Measurements from ENCODE around the gene METTL23.
"Not testable (repeated sequence)": the region's sequence is repeated elsewhere in the genome, so short reads cannot be mapped to it uniquely, and the experiment has no call there.

Gene METTL23

DNA sequence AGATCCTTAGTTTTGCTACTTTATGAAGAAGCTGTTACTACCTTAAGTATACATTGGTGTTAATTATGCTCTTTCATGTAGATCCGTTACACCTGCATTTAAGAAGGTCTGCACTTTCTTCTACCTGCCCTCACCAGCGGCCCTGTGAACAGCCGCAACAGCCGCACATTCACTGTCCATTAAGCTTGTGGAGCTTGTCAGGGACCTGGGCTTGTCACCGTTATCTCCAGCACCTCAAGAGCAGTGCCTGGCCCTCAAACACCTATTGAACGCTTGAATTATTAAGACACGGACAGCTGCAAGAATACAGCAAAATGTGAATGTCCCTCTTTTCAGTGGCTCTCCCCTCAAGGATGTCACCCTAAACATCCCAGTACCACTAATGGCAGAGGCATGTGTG is 12.9 kb upstream of the METTL23 start:
- no peak for DNase-seq (ENCODE audit: low read depth in 2 of 2)

DNA sequence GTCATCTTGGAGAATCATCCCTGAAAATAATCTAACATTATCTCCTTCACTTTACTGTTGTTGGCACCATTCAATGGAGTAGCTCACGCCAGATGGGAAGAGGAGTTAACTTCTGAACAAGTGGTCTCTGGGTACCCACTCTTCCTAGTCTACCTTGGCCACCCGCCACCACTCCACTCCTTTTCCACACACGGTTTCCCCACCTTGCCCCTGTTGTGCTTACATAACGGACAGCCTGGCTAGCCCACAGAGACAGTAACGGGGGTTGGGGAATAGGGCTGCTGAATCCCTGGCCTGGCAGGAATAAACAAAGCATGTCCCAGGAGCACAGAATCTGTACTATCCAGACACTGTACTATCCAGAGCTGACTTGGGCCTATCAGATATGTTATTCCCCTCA is 12.3 kb upstream of the METTL23 start:
- no peak for DNase-seq (ENCODE audit: low read depth in 2 of 2)

DNA sequence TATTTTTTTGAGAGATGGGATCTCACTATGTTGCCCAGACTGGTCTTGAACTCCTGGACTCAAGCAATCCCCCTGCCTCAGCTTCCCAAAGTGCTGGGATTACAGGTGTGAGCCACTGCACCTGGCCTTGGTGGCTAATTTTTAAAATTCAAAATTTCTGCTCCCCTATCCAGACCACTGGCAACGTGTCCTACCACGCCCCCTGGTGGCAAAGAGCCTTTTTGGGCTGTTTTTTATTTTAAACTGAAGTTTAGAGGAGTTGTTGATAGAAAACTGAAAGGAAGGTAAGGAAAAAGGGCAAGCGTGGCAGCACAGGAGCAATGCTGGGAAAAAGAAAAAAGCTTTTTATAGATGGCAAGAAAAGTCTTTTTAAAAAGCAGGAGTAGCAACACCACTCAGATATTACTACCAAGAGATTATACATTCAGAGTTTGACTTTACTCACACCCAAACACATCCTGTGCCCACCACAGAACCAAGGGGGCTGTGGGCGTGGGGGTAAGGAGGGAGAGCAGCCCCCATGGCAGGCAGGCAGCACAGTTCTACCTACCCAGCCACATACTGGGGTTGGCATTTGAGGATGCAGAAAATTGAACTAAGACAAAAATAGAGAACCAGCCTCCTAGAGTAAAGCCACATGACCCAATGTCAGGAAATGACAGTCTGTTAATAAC is 11.7 kb upstream of the METTL23 start:
- peak in 1 of 2 donors; percentile 23 for DNase-seq (ENCODE audit: low read depth in 2 of 2)

GRCh38 chr17:76715496-76715830 is 11.2 kb upstream of the METTL23 start:
- no peak for DNase-seq (ENCODE audit: low read depth in 2 of 2)

DNA sequence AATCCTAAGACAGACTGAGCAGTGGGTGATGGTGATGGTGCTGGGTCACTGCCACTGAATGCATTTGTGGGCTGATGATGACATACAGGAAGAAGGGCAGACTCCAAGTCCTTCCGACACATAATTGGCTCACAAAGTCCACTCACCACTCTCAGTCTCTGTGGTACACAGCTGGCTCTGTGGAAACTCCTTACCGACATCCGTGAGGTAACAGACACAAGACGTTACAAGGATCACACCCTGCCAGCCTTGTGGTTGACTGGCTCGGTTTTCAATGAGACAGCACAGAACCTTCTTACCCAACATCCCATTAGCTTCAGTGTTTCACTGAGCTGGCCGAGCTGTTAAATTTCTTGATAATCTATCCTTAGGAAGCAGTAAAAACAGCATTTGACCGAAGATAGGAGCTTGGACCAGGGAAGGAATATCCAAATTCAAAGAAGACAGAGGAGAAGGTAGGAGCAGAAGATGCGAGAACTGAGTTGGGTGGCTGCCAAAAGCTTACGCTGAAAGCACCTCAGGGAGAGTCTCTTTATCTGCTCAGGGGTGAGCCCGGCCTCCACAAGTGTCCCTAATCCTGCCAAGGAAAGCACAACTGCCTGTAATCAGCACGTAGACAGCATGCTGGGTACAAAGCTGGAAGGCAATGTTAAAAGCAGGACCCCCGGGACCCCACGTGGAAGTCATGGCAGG is 10.3 kb upstream of the METTL23 start:
- DNase-seq (ENCODE audit: low read depth in 2 of 2) = peak; percentile 61 to 68

DNA sequence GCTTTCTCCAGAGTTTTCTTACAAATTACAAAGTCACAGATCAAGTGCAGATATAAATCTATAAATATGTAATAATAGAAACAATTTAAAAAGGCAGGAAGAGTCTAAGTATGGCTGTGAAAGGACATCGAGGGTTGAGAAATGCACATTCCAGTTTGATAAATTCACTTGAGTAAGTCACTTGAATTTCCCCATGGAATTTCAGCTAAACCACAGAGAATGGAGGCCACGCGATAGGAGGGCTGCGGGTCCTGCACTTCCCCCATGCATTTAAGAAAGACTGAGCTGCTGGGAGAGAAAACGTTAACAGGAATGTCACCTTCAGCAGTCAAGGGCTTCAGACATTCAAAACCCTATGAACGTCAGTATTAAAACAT is 9.8 kb upstream of the METTL23 start:
- DNase-seq (ENCODE audit: low read depth in 2 of 2) = no peak

DNA sequence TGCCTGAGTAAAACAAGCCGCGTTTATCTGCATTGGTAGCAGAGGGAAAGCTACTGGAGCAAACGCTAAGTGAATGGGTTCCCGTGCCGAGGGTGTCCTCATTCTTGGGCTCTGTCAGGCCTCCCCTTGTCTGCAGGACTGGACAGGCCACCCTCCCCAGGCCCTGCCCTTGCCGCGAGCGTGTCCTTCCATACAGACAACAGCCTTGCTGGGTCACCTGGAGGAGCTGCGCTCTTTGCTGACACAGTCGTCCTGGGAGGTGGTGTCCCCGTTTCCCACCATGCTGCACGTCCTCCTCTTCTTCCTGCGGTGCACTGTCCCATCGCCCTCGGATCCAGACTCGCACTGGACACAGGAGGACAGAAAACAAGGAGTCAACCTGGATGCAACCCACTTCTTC is 8.1 kb upstream of the METTL23 start:
- DNase-seq (ENCODE audit: low read depth in 2 of 2) = no peak

- DNase-seq (ENCODE audit: low read depth in 2 of 2) = no peak
These were observed 6.4 kb upstream of the METTL23 start for GRCh38 chr17:76720211-76720610.

- no peak for DNase-seq (ENCODE audit: low read depth in 2 of 2)
These were observed 5.7 kb upstream of the METTL23 start for GRCh38 chr17:76720941-76721340.

GRCh38 chr17:76721463-76721862 is 5.2 kb upstream of the METTL23 start:
- no peak for DNase-seq (ENCODE audit: low read depth in 2 of 2)

- DNase-seq (ENCODE audit: low read depth in 2 of 2) = no peak
These were observed 4.4 kb upstream of the METTL23 start for GRCh38 chr17:76722279-76722678.

GRCh38 chr17:76722977-76723376 is 3.7 kb upstream of the METTL23 start:
- DNase-seq (ENCODE audit: low read depth in 2 of 2) = not testable (repeated sequence)

DNA sequence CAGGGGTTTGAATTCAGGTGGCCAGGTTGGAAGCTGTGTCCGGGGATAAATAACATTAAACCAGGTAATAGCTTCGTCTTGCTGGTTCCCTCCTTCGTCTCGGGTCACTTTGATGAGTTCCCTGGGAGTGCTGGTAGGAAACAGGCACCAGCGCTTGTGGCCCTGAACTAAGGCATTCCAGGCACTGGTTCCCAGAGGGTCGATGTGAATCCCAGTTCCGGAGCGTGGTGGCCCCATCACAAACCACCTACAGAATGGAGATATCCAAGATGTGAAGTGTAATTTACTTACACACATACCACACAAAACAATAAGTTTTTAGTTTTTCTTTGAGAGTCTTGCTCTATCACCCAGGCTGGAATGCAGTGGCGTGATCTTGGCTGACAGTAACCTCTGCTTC is 2.8 kb upstream of the METTL23 start:
- DNase-seq (ENCODE audit: low read depth in 2 of 2) = no peak

DNA sequence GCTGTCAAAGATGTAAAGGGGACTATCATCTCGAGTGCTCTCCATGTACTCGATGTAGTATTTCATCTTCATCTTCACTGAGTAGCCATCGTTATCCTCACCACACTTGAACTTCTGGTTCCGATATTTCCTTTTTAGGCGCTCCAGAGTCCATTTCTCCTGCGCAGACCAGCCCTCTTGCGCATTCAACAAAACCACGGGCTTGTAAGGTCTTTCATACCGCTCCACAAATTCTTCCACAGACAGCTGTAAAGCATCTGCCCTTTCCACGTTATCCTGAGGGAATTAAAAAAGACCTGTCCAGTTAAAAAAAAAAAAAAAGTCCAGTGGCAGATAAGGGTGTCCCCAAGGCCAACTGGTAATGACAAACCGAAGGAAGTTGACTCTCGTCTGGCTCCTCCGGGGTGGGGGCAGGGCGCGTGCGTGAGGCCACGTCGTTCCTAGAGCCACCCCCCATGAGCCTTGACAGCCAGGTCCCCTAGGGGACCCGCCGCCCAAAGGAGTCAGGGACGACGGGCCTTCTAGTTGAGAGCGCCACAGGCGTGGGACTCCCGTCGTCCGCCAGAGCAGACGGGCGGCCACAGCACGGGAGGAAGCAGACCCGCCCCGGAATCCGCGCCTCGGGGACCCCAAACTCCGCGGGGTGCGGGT is 934 bp upstream of the METTL23 start:
- peak in 1 of 2 donors; percentile 57 for DNase-seq (ENCODE audit: low read depth in 2 of 2)

- DNase-seq (ENCODE audit: low read depth in 2 of 2) = peak; percentile 88 to 89
These were observed 336 bp upstream of the METTL23 start, which contains the start of gene JMJD6 for GRCh38 chr17:76726231-76726775. TSS of gene JMJD6 (minus strand) at chr17:76726606. CDS start at chr17:76726475, 131 bp downstream.

- no peak for DNase-seq (ENCODE audit: low read depth in 2 of 2)
These were observed 1.3 kb downstream of the METTL23 start for GRCh38 chr17:76727745-76728456.

GRCh38 chr17:76731800-76732733 is 5.4 kb downstream of the METTL23 start:
- DNase-seq (ENCODE audit: low read depth in 2 of 2) = not testable (repeated sequence)

- DNase-seq (ENCODE audit: low read depth in 2 of 2) = no peak
These were observed 6.3 kb downstream of the METTL23 start for GRCh38 chr17:76732734-76733617.

- DNase-seq (ENCODE audit: low read depth in 2 of 2) = no peak
These were observed 6.9 kb downstream of the METTL23 start for GRCh38 chr17:76733618-76733957.
